Measurements from ENCODE around the gene PARD3.

Gene PARD3

DNA sequence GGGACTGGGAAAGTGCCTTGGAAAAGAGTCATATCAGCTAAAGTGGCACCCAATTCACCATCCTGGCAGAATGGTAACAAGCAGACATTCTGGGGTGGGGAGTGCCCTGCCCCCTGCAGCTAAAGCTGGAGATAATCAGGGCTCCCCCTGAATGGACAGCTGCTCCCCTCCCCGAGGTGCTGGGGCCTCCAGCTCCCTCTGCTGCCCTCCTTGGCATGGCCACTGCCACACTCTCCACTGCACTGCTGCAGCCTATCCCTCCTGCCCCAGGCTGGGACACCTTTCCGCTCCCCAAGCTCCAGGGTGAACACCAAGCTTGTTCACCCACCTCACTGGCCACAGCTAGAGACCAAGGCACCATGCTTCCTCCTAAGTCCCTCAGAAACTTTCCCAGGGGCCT is 9.8 kb upstream of the PARD3 start:
- no peak for DNase-seq (ENCODE audit: low read depth, low spot score)

GRCh38 chr10:34821587-34822585 is 6.8 kb upstream of the PARD3 start:
- no peak for DNase-seq (ENCODE audit: low read depth, low spot score)

- DNase-seq (ENCODE audit: low read depth, low spot score) = no peak
Observed at GRCh38 chr10:34817586-34817985, 2.5 kb upstream of the PARD3 start.

GRCh38 chr10:34817054-34817453 is 2.0 kb upstream of the PARD3 start:
- DNase-seq (ENCODE audit: low read depth, low spot score) = no peak

DNA sequence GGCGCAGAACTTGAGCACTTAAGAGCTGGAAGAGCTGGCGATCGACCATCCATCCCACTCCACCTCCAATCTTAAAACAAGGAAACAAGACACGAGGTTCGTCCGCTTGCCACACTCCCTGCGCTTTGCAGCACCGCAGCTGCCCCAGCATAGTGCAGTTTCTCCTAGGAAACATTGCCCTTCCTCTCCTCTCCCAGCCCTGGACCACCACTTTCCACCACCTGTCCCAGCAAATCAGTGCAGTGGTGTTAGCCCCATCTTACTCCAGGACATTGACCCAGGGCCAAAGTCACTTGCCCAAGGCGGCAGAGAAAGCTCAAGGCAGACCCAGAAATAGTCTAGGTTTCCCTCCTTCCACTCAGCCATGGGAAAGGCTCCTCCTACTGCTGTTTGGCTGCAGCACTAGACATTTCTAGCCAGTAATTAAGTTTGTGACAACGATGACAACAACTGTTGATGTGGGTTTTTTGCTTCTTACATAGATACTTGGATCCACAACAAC is 1.5 kb upstream of the PARD3 start:
- DNase-seq (ENCODE audit: low read depth, low spot score) = no peak

DNA sequence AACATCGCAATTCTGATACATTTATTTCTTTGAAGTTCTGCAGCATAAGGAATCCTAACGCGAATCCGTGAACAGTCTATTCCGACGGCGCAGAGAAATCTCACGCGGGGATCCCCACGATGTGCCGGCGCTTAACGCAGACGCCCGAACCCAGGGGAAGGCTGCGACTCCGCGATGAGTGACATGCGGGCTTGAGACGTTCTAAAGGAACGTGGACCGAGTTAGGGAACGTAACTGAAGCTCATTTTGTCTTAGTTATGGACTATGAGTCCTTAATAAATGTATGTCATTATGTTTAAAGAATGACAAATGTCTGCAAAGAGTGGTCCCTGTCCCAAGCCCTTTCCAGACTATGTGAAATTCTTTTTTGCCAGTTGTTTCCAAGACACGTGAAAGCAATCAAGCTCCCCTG is 995 bp upstream of the PARD3 start:
- no peak for DNase-seq (ENCODE audit: low read depth, low spot score)

- no peak for DNase-seq (ENCODE audit: low read depth, low spot score)
Observed at GRCh38 chr10:34814913-34815184, 247 bp downstream of the PARD3 start.

GRCh38 chr10:34814223-34814912 is 728 bp downstream of the PARD3 start:
- no peak for DNase-seq (ENCODE audit: low read depth, low spot score)

DNA sequence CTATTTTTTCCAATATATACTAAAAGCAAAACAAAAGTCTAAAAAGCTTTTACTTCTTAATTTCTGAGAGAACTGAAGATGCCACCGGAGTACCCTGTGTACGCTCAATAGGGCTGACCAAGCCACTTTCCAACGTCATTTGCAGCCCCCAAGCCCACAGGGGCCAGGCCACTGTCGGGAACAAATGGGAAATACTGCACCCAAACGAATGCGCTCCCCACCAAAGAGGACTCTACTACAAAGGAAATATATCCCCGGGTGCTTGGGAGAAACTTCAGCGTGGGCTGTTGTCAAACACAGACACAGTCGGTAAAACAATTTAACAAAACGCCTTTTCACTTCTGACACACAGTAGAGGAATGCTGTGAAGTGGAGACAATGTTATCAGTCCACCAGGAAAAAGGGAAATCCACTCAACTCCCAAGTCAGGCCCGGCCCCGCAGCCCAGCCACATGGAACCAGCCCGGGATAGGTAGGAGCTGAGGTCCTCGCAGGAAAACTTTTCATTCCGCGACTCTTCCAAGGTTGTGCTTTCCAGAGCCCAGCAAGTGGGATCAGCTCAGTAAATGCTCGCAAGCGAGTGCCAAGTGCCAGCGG is 1.4 kb downstream of the PARD3 start:
- no peak for DNase-seq (ENCODE audit: low read depth, low spot score)

DNA sequence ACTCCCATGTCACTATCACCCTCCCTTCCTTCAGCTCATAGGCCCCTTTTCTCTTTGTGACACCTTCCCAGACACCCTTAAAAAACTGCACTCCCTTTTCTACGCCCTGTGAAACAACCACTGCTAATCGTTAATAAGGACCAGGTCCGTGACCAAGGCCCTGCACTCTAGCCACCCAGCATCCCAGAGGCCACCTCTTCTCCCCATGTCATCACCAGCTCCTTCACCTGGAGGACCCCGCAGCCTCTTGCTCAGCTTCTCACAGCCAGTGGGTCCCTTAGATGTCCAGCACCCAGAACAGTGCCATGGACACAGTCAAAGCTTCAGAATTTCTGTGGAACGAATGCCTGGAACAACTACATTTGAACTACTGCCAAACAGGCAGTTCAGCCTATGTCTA is 2.3 kb downstream of the PARD3 start:
- DNase-seq (ENCODE audit: low read depth, low spot score) = no peak

- DNase-seq (ENCODE audit: low read depth, low spot score) = no peak
Observed at GRCh38 chr10:34811968-34812514, 3.1 kb downstream of the PARD3 start.

- no peak for DNase-seq (ENCODE audit: low read depth, low spot score)
Observed at GRCh38 chr10:34811126-34811967, 3.7 kb downstream of the PARD3 start.

DNA sequence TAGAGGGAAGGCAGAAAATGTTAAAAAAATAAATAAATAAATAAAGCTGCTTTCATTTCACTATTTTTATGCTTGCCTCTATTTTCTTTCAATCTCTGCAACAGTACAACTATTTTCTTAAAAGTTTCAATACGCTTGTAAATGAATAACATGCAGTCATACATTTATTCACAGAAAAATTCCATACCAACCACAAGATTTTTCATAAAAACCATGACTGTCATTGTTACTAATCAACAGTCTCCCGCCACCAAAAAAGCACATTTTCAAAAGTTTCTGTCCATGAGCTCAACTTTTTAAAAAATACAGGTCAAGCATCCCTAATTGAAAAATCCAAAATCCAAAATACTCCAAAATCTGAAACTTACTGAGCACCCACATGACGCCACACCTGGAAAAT is 5.3 kb downstream of the PARD3 start:
- no peak for DNase-seq (ENCODE audit: low read depth, low spot score)

DNA sequence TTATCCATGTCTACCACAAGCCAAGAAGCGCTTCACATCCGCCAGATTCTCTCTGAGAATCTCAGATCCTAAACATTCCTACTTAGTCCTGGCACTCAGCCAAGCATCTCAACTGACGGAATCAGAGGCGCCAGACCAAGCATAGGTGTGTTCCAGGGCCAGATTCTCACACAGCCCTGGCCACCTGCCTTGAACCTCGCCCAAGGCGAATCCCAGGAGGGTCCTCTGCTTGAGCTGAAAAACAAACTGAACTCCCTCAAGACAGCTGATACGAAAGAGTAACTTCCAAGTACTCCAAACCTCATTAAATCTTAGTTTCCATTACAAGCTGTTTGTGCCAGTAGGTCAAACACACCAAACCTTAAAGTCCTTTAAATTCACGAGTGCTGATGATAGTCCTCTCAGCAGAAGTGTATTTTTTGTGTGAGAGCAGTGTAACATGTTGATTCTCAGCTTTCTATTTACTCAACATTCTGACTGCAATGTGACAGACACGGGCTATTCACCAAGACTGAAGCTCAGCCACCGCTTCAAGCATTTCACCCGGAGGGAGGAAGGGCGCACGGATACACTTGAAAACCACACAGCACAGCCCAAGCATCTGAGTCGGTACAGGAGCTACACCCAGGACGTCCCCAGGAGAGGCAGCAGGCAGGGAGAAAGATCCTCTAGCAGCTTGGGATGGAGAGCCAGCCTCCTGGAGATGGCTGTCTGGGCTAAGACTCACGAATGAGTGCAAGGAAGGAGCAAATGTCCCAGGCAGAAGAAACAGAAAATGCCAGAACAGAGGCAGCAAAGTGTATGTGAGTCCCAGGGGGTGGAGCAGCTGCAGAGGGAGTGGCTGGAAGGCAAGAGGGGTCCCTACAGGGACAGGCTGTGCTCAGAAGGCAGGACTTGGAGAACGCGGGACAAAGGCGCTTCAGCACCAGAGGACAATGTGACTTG is 6.0 kb downstream of the PARD3 start:
- no peak for DNase-seq (ENCODE audit: low read depth, low spot score)

DNA sequence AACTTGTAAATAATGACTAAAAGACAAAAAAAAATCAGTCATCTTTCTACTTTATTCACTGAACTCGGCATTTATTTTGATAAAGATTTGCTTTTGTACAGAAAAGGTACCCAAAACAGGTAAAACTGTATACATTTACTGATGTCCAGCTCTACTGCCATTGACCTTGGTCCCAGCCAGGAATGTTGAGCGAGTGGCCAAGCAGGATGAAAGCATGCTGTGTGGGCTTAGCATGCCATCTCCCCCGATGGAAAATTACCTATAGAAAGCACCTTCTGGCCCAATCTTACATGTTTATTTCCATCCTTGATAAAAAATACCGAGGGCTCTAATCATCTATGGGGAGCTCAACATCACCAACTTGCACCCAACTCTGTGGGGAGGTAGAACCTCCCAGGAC is 6.8 kb downstream of the PARD3 start:
- DNase-seq (ENCODE audit: low read depth, low spot score) = no peak

DNA sequence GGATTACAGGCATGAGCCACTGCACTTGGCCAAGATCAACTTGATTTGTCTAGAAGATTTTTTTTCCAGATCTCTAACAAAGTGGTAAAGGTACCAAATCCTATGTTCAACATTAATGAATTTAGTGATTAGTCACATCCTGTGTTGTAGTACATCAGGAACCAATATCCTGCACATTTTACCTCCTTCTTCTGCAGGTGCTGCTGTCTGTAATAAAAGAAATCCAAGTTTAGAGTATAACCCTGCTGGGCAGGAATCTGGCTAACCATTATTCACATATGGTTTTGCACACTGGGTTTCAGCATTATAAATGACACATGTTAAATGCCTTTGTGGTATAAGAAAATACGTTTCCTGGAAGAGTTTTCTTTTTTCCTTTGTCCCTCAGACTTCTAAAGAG is 10.8 kb downstream of the PARD3 start:
- DNase-seq (ENCODE audit: low read depth, low spot score) = no peak

GRCh38 chr10:34802692-34803091 is 12.4 kb downstream of the PARD3 start:
- DNase-seq (ENCODE audit: low read depth, low spot score) = no peak

DNA sequence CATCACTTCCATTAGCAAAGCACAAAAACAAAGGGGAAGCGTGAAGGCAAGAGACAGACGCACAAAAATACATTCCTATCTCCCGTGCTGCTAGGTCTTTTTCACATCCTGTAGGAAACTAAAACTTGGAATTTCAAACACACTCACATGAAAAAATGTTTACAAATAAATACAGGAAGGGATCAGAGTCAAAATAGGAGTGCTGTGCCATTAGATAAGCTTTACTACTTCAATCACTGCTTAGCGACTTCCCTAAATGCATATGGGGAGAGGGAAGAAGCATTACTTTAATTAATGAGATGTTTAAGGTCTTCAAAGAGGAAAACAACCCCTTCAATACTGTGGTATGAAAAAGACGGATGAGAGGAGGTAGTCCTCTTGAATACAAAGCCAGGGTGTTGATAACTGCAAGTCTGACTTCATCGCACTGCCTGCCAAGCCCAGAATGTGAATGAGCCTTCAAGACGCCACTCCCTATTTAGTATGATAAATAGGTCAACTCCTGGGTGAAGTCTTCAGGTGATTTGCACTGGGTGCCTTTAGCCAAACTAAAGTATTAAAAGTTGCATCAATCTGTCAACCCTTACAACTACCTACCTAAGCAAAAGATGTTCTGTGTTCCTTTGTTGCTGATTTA is 13.9 kb downstream of the PARD3 start:
- DNase-seq (ENCODE audit: low read depth, low spot score) = no peak

DNA sequence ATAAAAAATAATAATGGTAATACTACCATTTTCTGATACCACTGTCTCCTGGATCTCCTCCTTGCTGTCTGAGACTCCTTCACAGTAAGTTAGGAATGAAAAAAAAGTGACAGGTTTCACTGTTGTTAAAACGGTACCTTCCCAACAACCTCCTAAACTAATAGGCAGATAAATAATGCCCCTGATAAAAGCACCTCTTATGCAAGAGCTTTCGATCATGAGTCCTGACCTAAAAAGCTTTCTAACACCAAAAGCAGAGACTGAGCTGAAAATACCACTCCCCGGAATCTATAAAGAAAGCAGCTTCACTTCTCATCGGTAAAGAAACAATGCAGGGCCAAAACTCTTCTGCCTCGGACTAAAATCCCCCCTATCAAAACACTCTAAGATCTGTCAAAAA is 14.5 kb downstream of the PARD3 start:
- no peak for DNase-seq (ENCODE audit: low read depth, low spot score)

DNA sequence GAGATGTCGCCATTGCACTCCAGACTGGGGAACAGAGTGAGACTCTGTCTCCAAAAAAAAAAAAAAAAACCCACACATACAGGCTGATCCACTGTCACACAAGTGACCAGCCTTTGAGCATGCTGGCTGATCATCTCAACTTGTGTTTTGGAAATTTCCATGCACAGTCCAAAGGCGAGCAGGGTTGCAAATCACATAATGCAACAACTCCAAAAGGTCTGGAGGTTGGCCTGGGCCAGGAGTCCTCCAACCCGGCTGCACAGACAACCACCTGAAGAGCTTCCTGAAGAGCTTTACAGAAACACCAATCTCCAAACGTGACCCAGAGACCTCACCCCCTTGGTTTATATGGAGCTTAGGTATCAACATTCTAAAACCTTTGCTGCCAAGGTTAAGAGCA is 16.4 kb downstream of the PARD3 start:
- no peak for DNase-seq (ENCODE audit: low read depth, low spot score)

Measured in smooth muscle cell of the brain vasculature (primary cell).